GF-D8 (cell line): ENCODE results near the gene GPR107.

Experiments used
- DNase-seq: peaks from one replicate; lab custom pipeline; 2025; lab: John Stamatoyannopoulos, UW

The GPR107 gene

DNA sequence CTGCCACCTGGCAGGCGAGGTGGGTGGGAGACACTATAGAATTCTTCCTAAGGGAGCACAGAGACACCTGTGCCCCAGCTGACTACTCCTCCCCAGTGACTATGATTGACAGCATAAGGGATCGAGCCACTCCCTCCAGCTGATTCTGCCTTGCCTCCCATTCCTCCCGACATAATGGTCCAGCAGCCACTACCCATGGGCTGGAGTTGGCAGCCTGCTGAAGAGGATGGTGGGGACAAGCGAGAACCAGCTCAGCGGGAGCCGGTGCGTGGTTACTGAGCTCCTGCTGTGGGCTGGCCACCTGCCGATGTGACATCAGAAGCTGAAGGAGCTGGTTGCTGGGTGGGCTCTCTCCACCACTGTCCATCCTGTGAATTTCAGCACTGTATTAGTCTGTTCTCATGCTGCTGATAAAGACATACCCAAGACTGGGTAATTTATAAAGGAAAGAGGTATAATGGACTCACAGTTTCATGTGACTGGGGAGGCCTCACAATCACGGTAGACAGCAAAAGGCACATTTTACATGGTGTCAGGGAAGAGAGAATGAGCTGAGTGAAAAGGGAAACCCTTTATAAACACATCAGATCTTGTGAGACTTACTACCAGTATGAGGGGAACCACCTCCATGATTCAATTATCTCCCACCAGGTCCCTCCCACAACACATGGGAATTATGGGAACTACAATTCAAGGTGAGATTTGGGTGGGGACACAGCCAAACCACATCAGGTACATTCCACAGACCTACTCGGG is 106.4 kb downstream of the GPR107 start:
- DNase-seq, result no peak

DNA sequence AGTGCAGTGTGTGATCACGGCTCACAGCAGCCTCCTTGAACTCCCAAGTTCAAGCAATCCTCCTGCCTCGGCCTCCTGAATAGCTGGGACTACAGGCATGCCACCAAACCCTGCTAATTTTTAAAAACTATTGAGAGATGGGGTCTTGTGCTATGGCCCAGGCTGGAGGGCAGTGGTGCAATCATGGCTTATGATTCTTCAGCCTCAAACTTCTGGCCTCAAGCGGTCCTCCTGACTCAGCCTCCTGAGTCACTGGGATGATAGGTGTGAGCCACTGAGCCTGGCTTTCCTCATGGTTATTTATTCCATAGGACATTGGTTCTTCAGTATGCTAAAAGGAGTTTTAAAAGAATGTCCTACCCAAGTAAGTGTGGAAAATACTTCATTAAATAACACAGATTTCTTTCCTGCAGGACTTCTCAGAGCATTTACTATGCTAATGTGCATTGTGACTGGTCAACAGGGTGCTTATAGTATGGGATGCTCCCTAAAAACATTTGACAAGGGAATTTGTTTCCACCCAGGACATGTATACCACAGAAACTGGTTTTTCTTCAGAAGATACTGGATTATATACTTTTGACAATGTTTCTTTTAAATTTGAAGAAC is 107.3 kb downstream of the GPR107 start:
- no peak for DNase-seq

GRCh38 chr9:130165579-130165978 is 111.9 kb downstream of the GPR107 start:
- no peak for DNase-seq

DNA sequence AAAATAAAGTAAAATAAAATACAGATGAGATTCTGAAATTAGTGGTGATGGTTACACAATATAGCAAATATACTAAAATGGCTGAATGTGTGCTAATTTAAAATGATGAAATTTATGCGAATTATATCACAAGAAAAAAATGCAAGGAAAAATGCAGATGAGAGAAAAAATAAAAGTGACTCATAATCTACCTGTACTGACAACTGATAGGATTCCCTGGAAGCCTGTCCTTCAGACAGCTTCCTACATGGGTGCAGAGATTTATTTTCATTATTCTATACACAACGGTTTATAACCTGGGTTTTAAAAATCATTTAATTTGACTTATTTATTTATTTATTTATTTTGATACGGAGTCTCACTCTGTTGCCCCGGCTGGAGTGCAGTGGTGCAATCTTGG is 112.7 kb downstream of the GPR107 start:
- DNase-seq, result no peak

DNA sequence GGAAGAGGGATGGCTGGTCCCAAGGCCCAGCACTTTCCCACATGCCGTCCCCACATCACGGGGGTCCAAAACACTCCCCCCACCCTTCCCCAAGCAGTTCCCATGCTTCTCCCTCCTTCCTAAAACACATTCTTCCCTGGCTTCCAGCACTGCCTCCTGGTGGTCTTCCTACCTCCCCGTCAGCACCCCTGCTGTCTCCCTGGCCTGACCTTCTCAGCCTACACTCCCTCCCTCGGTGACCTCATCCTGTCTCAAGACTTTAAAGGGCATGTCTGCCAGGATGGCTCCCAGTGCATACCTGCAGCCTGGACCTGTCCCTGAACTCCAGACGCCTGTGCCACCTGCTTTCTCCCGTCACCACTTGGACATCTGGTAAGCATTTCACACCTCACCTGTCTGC is 114.2 kb downstream of the GPR107 start:
- DNase-seq, result no peak

GRCh38 chr9:130171226-130172148 is 117.8 kb downstream of the GPR107 start:
- no peak for DNase-seq

DNA sequence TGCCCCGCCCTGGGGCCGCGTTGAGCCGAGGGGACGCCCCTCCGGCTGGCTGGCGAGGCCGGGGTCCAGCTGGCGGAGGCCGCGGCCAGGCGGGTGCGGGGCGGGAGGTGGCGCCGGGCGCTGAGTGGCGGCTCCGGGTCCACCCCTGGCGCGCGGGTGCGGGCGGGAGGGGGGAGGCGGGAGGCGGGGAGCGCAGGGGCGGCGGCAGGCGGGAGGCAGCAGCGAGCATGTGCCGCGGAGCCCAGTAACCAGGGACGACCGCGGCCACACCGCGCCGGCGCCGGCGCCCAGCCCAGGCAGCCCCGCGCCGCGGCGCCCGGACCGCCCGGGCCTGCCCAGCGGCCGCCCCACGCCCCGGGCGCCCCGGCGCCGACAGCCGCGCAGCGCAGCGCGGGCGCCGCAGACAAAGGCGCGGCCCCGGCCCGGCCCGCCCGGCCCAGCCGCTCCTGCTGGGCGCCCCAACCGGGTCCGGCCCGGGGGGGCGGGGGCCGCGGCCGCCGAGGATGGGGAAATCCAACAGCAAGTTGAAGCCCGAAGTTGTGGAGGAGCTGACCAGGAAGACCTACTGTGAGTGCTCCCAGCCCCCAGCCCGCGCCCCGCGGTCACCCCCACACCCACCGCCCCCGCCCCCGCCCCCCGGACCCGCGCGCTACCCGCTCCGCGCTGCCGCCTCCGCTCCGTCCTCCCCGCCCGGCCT is 118.6 kb downstream of the GPR107 start, which contains the start of gene NCS1:
Gene NCS1 (plus strand): TSS at position 244 of the 697 bp plus-strand sequence. CDS start 260 bp downstream, at position 504.
- DNase-seq, result no peak

GRCh38 chr9:130172858-130173665 is 119.4 kb downstream of the GPR107 start:
- DNase-seq, result no peak

- no peak for DNase-seq
Measured at GRCh38 chr9:130173666-130173983, 119.9 kb downstream of the GPR107 start.

GRCh38 chr9:130174025-130174424 is 120.3 kb downstream of the GPR107 start:
- no peak for DNase-seq

DNA sequence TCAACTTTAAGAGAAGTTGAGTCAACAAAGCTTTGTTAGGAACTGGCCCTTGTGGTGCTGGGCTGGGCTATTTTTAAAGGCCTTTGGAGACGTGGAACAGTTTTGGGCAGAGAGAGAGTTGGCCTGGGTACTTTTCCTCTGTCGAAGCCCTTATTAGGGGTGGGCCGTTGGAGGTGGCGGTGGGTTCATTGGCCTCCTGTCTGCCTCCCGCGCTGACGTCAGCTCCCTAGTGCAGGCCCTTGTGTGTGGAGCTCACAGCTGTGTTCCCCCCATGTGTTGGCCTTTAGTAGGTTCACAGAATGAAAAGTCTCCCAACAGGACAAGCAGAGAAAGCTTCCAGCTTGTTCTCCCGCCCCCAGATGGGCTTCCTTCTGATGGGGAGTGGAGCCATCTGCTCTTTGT is 121.2 kb downstream of the GPR107 start:
- no peak for DNase-seq

DNA sequence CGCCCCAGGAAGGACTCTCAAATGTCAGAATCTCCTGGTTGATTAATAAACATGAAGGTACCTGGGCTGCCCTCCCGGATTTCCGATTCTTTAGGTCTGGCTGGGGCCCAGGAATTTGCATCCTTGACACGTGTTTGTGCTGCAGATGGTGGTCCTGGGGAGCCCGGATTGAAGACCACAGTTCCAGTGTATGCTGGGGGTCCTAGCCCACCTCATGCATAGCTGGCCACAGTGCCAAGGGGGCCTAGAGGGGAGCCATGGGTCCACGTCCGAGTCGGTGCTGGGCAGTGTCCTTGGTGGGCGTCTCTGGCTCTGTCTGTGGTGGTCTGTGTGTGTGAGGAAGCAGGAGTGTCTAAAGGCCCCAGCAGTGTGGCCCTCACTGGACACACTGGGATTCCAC is 121.6 kb downstream of the GPR107 start:
- DNase-seq, result no peak

- DNase-seq, result no peak
Measured at GRCh38 chr9:130176760-130177159, 123.1 kb downstream of the GPR107 start.

DNA sequence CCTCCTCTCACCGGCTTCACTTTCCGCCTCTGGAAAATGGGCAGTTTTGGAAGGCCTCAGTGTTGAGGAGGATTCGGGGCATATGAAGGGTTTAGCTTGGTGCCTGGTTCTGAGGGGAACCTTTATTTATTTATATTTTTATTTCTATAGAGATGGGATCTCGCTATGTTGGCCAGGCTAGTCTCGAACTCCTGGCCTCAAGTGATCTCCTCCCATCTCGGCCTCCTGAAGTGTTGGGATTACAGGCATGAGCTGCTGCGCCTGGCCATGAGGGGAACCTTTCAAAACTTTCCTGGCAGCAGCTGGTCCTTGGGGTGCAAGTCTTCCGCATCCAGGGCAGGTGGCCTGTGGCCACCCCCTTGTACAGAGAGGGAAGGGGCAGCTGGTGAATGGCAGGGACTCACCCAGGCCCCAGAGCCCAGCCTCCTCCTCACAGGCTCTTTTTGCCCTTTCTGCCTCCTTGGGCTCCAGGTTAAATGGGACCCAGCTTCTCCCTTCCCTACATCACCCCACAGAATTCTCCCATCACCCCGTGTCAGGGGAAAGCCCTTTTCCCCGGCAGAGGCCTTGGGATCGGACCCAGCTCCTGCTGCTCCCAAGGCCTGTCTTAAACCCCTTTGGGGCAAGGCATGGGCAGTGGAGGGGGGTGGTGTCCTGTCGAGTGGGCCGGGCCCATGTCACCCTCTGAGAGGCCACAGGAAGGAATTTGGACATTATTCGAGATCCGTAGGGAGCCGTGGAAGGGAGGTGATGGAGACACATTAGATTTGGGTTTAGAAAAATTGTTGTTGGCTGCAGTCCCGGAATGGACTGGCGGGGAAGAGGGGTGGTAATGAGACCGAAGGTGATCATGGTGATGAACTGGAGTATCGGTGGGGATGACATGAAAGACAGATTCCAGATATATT is 124.4 kb downstream of the GPR107 start:
- no peak for DNase-seq

DNA sequence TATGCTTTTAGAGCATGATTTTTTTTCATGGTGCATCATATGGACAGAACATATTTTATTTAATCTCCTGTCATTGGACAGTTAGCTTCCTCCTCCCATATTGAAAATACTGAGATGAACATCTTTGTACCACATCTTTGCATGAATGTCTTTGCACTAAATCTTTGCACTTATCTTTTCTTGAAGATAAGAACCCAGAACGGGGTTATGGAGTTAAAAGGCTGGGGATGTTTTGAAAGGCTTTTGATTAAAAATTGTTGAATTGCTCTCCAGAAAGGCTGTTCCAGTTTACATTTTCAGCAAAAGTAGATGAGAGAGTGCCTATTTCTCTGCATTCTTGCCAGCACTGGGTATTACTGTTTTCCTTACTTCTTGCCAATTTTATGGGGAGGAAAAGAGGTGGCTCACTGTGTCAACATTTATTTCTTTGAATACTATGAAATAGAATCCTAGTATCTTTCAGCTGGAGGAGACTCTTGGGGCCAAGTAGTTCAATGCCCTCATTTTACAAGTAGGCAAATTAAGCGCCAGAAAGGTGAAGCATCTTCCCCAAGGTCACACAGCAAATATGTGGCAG is 125.7 kb downstream of the GPR107 start:
- DNase-seq, result no peak

- no peak for DNase-seq
Measured at GRCh38 chr9:130180516-130180915, 126.8 kb downstream of the GPR107 start.

- no peak for DNase-seq
Measured at GRCh38 chr9:130181678-130182380, 128.1 kb downstream of the GPR107 start.

DNA sequence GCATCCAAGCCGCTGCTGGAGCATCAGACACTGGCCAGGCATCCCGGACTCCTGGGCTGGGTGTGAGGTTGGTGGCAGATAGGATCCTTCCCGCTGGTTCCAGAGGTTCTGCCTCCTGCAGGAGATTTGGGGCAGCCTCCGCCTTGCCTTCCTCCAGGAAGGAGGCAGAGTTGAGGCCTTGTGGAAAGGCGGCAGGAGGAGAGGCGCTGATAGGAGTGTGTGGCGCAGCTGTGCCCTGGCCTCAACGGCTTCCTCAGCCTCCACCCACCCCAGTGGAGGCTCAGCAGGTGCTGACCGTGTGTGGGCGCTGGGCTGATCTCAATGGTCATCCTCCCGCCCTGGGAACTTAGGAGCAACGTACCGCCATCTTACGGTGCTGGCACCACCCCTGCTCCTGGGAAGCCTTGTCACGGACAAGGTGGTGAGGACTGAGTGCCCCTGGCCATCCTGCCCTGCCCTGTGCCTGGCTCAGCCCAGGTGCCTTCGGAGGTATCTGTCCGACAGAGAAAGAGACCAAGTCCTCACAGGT is 128.7 kb downstream of the GPR107 start:
- DNase-seq, result no peak
